Measurements from ENCODE around the gene ZNF398.

GRCh38 chr7:149130572-149131198 lies 16.6 kb upstream of the ZNF398 start:
- no peak for TF ChIP-seq POLR2A (IDR thresholded peaks at IDR 0.05)
- TF ChIP-seq CTCF (IDR thresholded peaks at IDR 0.05) = no peak

Data from uterus (tissue), 2 donors.